CD14-positive monocyte (primary cell): ENCODE measurements around the gene ABCA2. TPM values are rescaled to one million over a fixed set of nuclear protein-coding genes. Genes with fewer than 3 reads are reported as not detected.

Experiments used
- DNase-seq, 3 donors: peaks; one replicate each; pipeline ENCODE4 v3.0.0-alpha.2; 2011 to 2022
- H2AFZ ChIP-seq: 2 replicates; pipeline ENCODE4 v1.6.0; 2012; ENCODE audit warnings: mild to moderate bottlenecking, low read depth, low read length, inconsistent platforms; ENCODE audit not compliant: insufficient read depth, poor library complexity, severe bottlenecking
- H3K27ac ChIP-seq, 2 donors: 1 replicate in 1 of 2; 2 replicates in 1 of 2; pipeline ENCODE4 v1.5.1; 2012 to 2013; ENCODE audit warnings: low read length in 2 of 2, control low read depth in 1 of 2, inconsistent platforms in 1 of 2, low read depth in 1 of 2, mild to moderate bottlenecking in 1 of 2
- H3K27me3 ChIP-seq, 2 donors: one replicate each; pipeline versions ENCODE4 v1.6.0 to v1.6.1; 2011 to 2013; ENCODE audit warnings: low read length in 2 of 2; ENCODE audit not compliant: control insufficient read depth in 2 of 2, insufficient read depth in 2 of 2
- H3K36me3 ChIP-seq, 2 donors: replicated peaks in 1 of 2; 1 replicate in 1 of 2; 2 replicates in 1 of 2; pipeline versions ENCODE4 v1.5.1 to v1.6.1; 2012 to 2013; ENCODE audit warnings: low read length in 2 of 2, control low read depth in 1 of 2, inconsistent platforms in 1 of 2, mild to moderate bottlenecking in 1 of 2; ENCODE audit not compliant: insufficient read depth in 2 of 2, control insufficient read depth in 1 of 2
- H3K4me1 ChIP-seq, 2 donors: 1 replicate in 1 of 2; 2 replicates in 1 of 2; pipeline versions ENCODE4 v1.5.1 to v1.6.1; 2012 to 2013; ENCODE audit warnings: low read length in 2 of 2, control low read depth in 1 of 2, inconsistent platforms in 1 of 2, mild to moderate bottlenecking in 1 of 2, moderate library complexity in 1 of 2; ENCODE audit not compliant: insufficient read depth in 2 of 2, control insufficient read depth in 1 of 2
- H3K4me2 ChIP-seq: replicated peaks from 2 replicates; pipeline ENCODE3; 2012; ENCODE audit warnings: low read length, moderate library complexity, mild to moderate bottlenecking; ENCODE audit not compliant: poor library complexity, severe bottlenecking; ENCODE audit errors: extremely low read depth
- H3K4me3 ChIP-seq, 3 experiments: fragments of 200-600 bp in 1 of 3; sonication (generic) in 1 of 3; replicated peaks in 1 of 3; 1 replicate in 2 of 3; 2 replicates in 1 of 3; pipeline ENCODE4 v1.5.1; 2011 to 2013; ENCODE audit warnings: low read length in 3 of 3, mild to moderate bottlenecking in 3 of 3, control low read depth in 2 of 3, low read depth in 2 of 3, inconsistent platforms in 1 of 3, moderate library complexity in 1 of 3
- H3K79me2 ChIP-seq: 2 replicates; pipeline ENCODE4 v1.6.0; 2012; ENCODE audit warnings: mild to moderate bottlenecking, control low read depth, inconsistent platforms, low read length, moderate library complexity; ENCODE audit not compliant: insufficient read depth
- H3K9ac ChIP-seq: 2 replicates; pipeline ENCODE4 v1.6.0; 2017; ENCODE audit warnings: low read length, mild to moderate bottlenecking; ENCODE audit not compliant: insufficient read depth, poor library complexity, severe bottlenecking
- H3K9me3 ChIP-seq, 2 donors: replicated peaks in 1 of 2; 1 replicate in 1 of 2; 2 replicates in 1 of 2; pipeline versions ENCODE4 v1.5.1 to v1.6.1; 2012 to 2013; ENCODE audit warnings: low read length in 2 of 2, control low read depth in 1 of 2; ENCODE audit not compliant: control insufficient read depth in 1 of 2, insufficient read depth in 1 of 2
- H4K20me1 ChIP-seq: 2 replicates; pipeline ENCODE4 v1.6.0; 2012; ENCODE audit warnings: mild to moderate bottlenecking, low read length, control low read depth, moderate library complexity; ENCODE audit not compliant: insufficient read depth
- H3K27ac Mint-ChIP-seq, 7 donors: one replicate each; pipeline ENCODE4 v1.8.0; 2020; ENCODE audit warnings: mild to moderate bottlenecking in 7 of 7, mixed read lengths in 7 of 7, moderate library complexity in 6 of 7, inconsistent platforms in 2 of 7
- H3K27me3 Mint-ChIP-seq, 3 donors: one replicate each; pipeline ENCODE4 v1.8.0; 2021 to 2022; ENCODE audit warnings: low read depth in 3 of 3, mild to moderate bottlenecking in 3 of 3, mixed read lengths in 3 of 3, moderate library complexity in 3 of 3, inconsistent platforms in 1 of 3
- H3K36me3 Mint-ChIP-seq, 2 donors: one replicate each; pipeline ENCODE4 v1.8.0; 2020; ENCODE audit warnings: mixed read lengths in 2 of 2, inconsistent platforms in 1 of 2, mild to moderate bottlenecking in 1 of 2
- H3K4me1 Mint-ChIP-seq: one replicate; pipeline ENCODE4 v1.8.0; 2020; ENCODE audit warnings: mild to moderate bottlenecking, mixed read lengths
- H3K4me3 Mint-ChIP-seq, 2 donors: one replicate each; pipeline ENCODE4 v1.8.0; 2020; ENCODE audit warnings: mild to moderate bottlenecking in 2 of 2, mixed read lengths in 2 of 2, moderate library complexity in 1 of 2
- H3K9me3 Mint-ChIP-seq, 7 donors: one replicate each; pipeline ENCODE4 v1.8.0; 2020 to 2022; ENCODE audit warnings: mixed read lengths in 7 of 7, mild to moderate bottlenecking in 6 of 7, moderate library complexity in 6 of 7, inconsistent platforms in 2 of 7
- CTCF ChIP-seq: fragments of 200-600 bp; IDR thresholded peaks from one replicate; pipeline ENCODE4 v1.8.0; 2022; ENCODE audit warnings: antibody characterized with exemption, mild to moderate bottlenecking
- WGBS: methylation state at CpG from one replicate; pipeline ENCODE4 v1.1.5; 2013; ENCODE audit warnings: missing lambda C conversion rate; ENCODE audit not compliant: insufficient coverage; 5-methylcytosine and 5-hydroxymethylcytosine counted together
- intact Hi-C, 2 donors: fragments of 100-400 bp; cut with micrococcal nuclease; formaldehyde crosslinking; loops; one replicate each; pipeline versions ENCODE4 v1.15.0 to v1.15.1; 2023
- polyA plus RNA-seq, 3 donors: library from polyadenylated mRNA; depleted of rRNA in 1 of 3; unstranded in 2 of 3; stranded (reverse) in 1 of 3; fragments of 300-500 nt in 2 of 3; fragments of >200 nt in 1 of 3; fragmentation: Illumina TruSeq in 2 of 3; gene quantifications; 1 replicate in 2 of 3; 2 replicates in 1 of 3; pipeline ENCODE4 v1.2.3, GENCODE V29; 2012 to 2021

The ABCA2 gene
- polyA plus RNA-seq, 3 donors: 0.18 to 30.7 (median 0.40) TPM

- Histone ChIP-seq H3K9ac (no peak overlapping the region), H3K27me3 (peaks cover 23 to 69% of the 10 kb centered on the region in 2 donors), H4K20me1 (peaks cover 10% of the 10 kb centered on the region), H3K79me2 (no peaks in the 10 kb centered on the region), H3K4me3 (peak overlapping the region in 2 of 3 experiments; percentile 7 to 66), H3K9me3 (peaks cover 0 to 13% of the 10 kb centered on the region in 2 donors), H3K27ac (no peak overlapping the region), H3K4me2 (peak overlapping the region; percentile 76), H3K36me3 (no peaks in the 10 kb centered on the region), H3K4me1 (peaks cover 18 to 30% of the 10 kb centered on the region in 2 donors), H2AFZ (peak overlapping the region; percentile 50)
- 2% methylated on average over 96 of the region's 96 CpGs for WGBS
- peaks cover 61 to 74% (median 72%) of the 10 kb centered on the region in 3 donors for H3K27me3 Mint-ChIP-seq
- intact Hi-C loops: no loop called here
- peak overlapping the region; percentile 52 to 85 for H3K4me3 Mint-ChIP-seq
- peaks cover 0 to 10% (median 2%) of the 10 kb centered on the region in 7 donors for H3K9me3 Mint-ChIP-seq
- DNase-seq: no peak
- H3K4me1 Mint-ChIP-seq: peaks cover 13% of the 10 kb centered on the region
- no peak overlapping the region for H3K27ac Mint-ChIP-seq
- TF ChIP-seq CTCF: no peak
- peaks cover 1 to 4% of the 10 kb centered on the region in 2 donors for H3K36me3 Mint-ChIP-seq
Measured at GRCh38 chr9:137045294-137046087, 17.5 kb upstream of the ABCA2 start.

- Histone ChIP-seq H3K4me3 (peak overlapping the region in 1 of 3 experiments; percentile 42), H3K27ac (no peak overlapping the region), H3K4me2 (no peak overlapping the region), H3K36me3 (no peaks in the 10 kb centered on the region), H3K9ac (no peak overlapping the region), H3K4me1 (peaks cover 18 to 30% of the 10 kb centered on the region in 2 donors), H3K27me3 (peaks cover 23 to 61% of the 10 kb centered on the region in 2 donors), H3K9me3 (peaks cover 0 to 13% of the 10 kb centered on the region in 2 donors), H2AFZ (no peak overlapping the region), H4K20me1 (peaks cover 11% of the 10 kb centered on the region), H3K79me2 (no peaks in the 10 kb centered on the region)
- H3K4me3 Mint-ChIP-seq: peak overlapping the region in 1 of 2 donors; percentile 85
- H3K27ac Mint-ChIP-seq: peak overlapping the region in 1 of 7 donors; percentile 18
- peaks cover 52 to 66% (median 65%) of the 10 kb centered on the region in 3 donors for H3K27me3 Mint-ChIP-seq
- H3K9me3 Mint-ChIP-seq: peaks cover 0 to 10% (median 2%) of the 10 kb centered on the region in 7 donors
- peaks cover 1 to 4% of the 10 kb centered on the region in 2 donors for H3K36me3 Mint-ChIP-seq
- no peak for TF ChIP-seq CTCF
- 5% methylated on average over 17 of the region's 18 CpGs for WGBS
- DNase-seq: no peak
- H3K4me1 Mint-ChIP-seq: peaks cover 13% of the 10 kb centered on the region
- intact Hi-C loops: no loop called here
Measured at GRCh38 chr9:137044502-137045177, 16.6 kb upstream of the ABCA2 start.
